Measurements from ENCODE around the gene CFAP43. TPM values are rescaled to one million over a fixed set of nuclear protein-coding genes. Genes with fewer than 3 reads are reported as not detected.

Gene CFAP43
- total and polyA plus RNA-seq, 4 donors: 0.10 to 0.27 (median 0.19) TPM; not detected in 1

- peaks cover 0 to 3% of the 10 kb centered on the region in 2 donors for H3K27me3 ChIP-seq (ENCODE audit: control insufficient read depth in 1 of 2, insufficient read depth in 2 of 2, low read length in 1 of 2)
- no peak overlapping the region for H3K27ac ChIP-seq (ENCODE audit: low read depth in 1 of 2, low read length in 2 of 2)
Measured at GRCh38 chr10:104240078-104240477, 7.9 kb upstream of the CFAP43 start.

GRCh38 chr10:104235801-104236200 lies 3.6 kb upstream of the CFAP43 start:
- Histone ChIP-seq H3K27me3 (ENCODE audit: control insufficient read depth in 1 of 2, insufficient read depth in 2 of 2, low read length in 1 of 2) (peaks cover 0 to 3% of the 10 kb centered on the region in 2 donors), H3K36me3 (ENCODE audit: control insufficient read depth in 1 of 2, insufficient read depth in 2 of 2, low read length in 1 of 2) (no peaks in the 10 kb centered on the region), H3K27ac (ENCODE audit: low read depth in 1 of 2, low read length in 2 of 2) (no peak overlapping the region), H3K4me3 (ENCODE audit: low read length in 2 of 2) (no peak overlapping the region), H3K4me1 (ENCODE audit: control insufficient read depth in 1 of 2, insufficient read depth in 2 of 2, low read length in 2 of 2) (no peaks in the 10 kb centered on the region), H3K9me3 (ENCODE audit: control insufficient read depth, low read length) (no peaks in the 10 kb centered on the region)
- intact Hi-C loops (cut with DNase I): no loop called here
- DNase-seq (no peak), ATAC-seq (ENCODE audit: low FRiP score) (no peak)
- 76 to 83% methylated on average over 3 of the region's 3 CpGs for WGBS, 2 donors

More at GRCh38 chr10:104240078-104240477, 7.9 kb upstream of the CFAP43 start:
- intact Hi-C loops (cut with DNase I): no loop called here
- Histone ChIP-seq H3K4me1 (ENCODE audit: control insufficient read depth in 1 of 2, insufficient read depth in 2 of 2, low read length in 2 of 2) (no peaks in the 10 kb centered on the region), H3K36me3 (ENCODE audit: control insufficient read depth in 1 of 2, insufficient read depth in 2 of 2, low read length in 1 of 2) (no peaks in the 10 kb centered on the region), H3K9me3 (ENCODE audit: control insufficient read depth, low read length) (no peaks in the 10 kb centered on the region), H3K4me3 (ENCODE audit: low read length in 2 of 2) (no peak overlapping the region)
- no peak for DNase-seq
- WGBS, 2 donors: 75 to 78% methylated on average over 2 of the region's 2 CpGs
- ATAC-seq (ENCODE audit: low FRiP score): no peak

DNA sequence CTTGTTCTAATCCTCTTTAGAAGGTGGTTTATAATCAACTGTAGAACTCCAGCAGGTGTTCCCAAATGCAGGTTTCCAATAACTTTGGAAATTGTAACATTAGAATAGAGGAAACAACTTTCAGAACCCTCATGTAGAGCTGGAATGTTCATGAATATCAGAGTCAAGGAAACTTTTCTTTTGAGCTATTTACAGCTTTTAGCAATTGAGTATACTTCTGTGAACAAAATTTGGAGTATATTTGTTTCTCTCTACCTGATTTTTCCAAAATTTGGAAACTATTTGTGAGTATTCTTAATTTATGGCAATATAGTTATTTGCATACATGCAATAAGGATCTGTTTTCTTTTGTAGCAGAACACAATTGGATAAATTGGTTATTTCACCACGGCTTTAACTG lies 2.8 kb upstream of the CFAP43 start:
- H3K4me1 ChIP-seq (ENCODE audit: control insufficient read depth in 1 of 2, insufficient read depth in 2 of 2, low read length in 2 of 2): no peaks in the 10 kb centered on the region
- H3K9me3 ChIP-seq (ENCODE audit: control insufficient read depth, low read length): no peaks in the 10 kb centered on the region
- H3K4me3 ChIP-seq (ENCODE audit: low read length in 2 of 2): no peak overlapping the region
- intact Hi-C loops (cut with DNase I): no loop called here
- DNase-seq: no peak
- no peaks in the 10 kb centered on the region for H3K36me3 ChIP-seq (ENCODE audit: control insufficient read depth in 1 of 2, insufficient read depth in 2 of 2, low read length in 1 of 2)
- no peak for ATAC-seq (ENCODE audit: low FRiP score)
- H3K27ac ChIP-seq (ENCODE audit: low read depth in 1 of 2, low read length in 2 of 2): no peak overlapping the region
- WGBS, 2 donors: 80 to 83% methylated on average over 1 of the region's 1 CpG
- H3K27me3 ChIP-seq (ENCODE audit: control insufficient read depth in 1 of 2, insufficient read depth in 2 of 2, low read length in 1 of 2): peaks cover 0 to 3% of the 10 kb centered on the region in 2 donors

DNA sequence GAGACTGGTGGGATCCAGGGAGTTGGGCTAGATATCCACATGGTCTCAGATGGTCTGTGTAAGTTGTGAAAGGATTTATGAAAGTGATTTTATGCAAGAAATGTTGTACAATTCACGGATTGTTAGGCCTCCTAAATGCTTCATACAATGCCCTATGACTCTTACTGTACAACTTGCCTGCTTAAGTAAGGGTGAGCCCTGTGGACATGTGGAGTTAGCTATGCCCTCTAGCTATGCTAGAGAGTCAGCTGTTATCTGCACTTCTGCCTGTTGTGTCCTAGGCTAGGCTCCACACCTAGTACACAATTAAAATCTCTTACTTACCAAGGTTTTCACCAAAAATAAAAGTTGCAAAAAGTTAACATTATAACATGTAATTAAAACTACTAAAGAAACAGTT lies 1.7 kb upstream of the CFAP43 start:
- no peaks in the 10 kb centered on the region for H3K36me3 ChIP-seq (ENCODE audit: control insufficient read depth in 1 of 2, insufficient read depth in 2 of 2, low read length in 1 of 2)
- peaks cover 0 to 3% of the 10 kb centered on the region in 2 donors for H3K27me3 ChIP-seq (ENCODE audit: control insufficient read depth in 1 of 2, insufficient read depth in 2 of 2, low read length in 1 of 2)
- H3K27ac ChIP-seq (ENCODE audit: low read depth in 1 of 2, low read length in 2 of 2): no peak overlapping the region
- H3K9me3 ChIP-seq (ENCODE audit: control insufficient read depth, low read length): no peaks in the 10 kb centered on the region
- intact Hi-C loops (cut with DNase I): no loop called here
- H3K4me1 ChIP-seq (ENCODE audit: control insufficient read depth in 1 of 2, insufficient read depth in 2 of 2, low read length in 2 of 2): no peaks in the 10 kb centered on the region
- WGBS, 2 donors: 70 to 75% methylated on average over 1 of the region's 1 CpG
- ATAC-seq (ENCODE audit: low FRiP score) (no peak), DNase-seq (no peak)
- no peak overlapping the region for H3K4me3 ChIP-seq (ENCODE audit: low read length in 2 of 2)

DNA sequence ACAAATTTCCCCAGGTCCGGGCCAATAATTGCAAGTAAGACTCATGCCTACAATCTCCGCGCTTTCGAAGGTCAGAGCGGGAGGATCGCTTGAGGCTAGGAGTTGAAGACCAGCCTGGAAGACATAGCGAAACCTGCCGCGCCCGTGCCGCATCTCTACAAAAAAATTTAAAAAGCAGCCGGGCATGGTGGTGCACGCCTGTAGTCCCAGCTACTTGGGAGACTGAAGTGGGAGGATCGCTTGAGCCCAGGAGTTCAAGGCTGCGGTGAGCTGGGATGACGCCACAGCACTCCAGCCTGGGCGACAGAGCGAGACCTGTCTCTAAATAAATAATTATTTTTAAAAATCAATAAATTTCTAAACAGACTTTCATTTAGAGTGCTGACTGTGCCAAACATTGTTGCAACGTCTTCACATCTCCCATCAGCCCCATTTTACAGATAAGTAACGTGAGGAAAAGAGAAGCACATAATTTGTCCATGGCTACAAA lies 494 bp upstream of the CFAP43 start:
- intact Hi-C loops (cut with DNase I): no loop called here
- Histone ChIP-seq H3K9me3 (ENCODE audit: control insufficient read depth, low read length) (no peaks in the 10 kb centered on the region), H3K36me3 (ENCODE audit: control insufficient read depth in 1 of 2, insufficient read depth in 2 of 2, low read length in 1 of 2) (no peaks in the 10 kb centered on the region), H3K27me3 (ENCODE audit: control insufficient read depth in 1 of 2, insufficient read depth in 2 of 2, low read length in 1 of 2) (no peaks in the 10 kb centered on the region), H3K4me1 (ENCODE audit: control insufficient read depth in 1 of 2, insufficient read depth in 2 of 2, low read length in 2 of 2) (no peaks in the 10 kb centered on the region), H3K27ac (ENCODE audit: low read depth in 1 of 2, low read length in 2 of 2) (no peak overlapping the region), H3K4me3 (ENCODE audit: low read length in 2 of 2) (peak overlapping the region in 1 of 2 donors; percentile 33)
- ATAC-seq (ENCODE audit: low FRiP score) (peak; percentile 71), DNase-seq (peak in 1 of 2 donors; percentile 49)
- WGBS, 2 donors: 16 to 18% methylated on average over 20 of the region's 20 CpGs

GRCh38 chr10:104230490-104230889 lies 1.7 kb downstream of the CFAP43 start:
- H3K27me3 ChIP-seq (ENCODE audit: control insufficient read depth in 1 of 2, insufficient read depth in 2 of 2, low read length in 1 of 2): no peaks in the 10 kb centered on the region
- no peak for DNase-seq
- intact Hi-C loops (cut with DNase I): no loop called here
- H3K9me3 ChIP-seq (ENCODE audit: control insufficient read depth, low read length): no peaks in the 10 kb centered on the region
- WGBS, 2 donors: 74 to 75% methylated on average over 4 of the region's 4 CpGs
- ATAC-seq (ENCODE audit: low FRiP score): no peak
- no peak overlapping the region for H3K4me3 ChIP-seq (ENCODE audit: low read length in 2 of 2)
- H3K4me1 ChIP-seq (ENCODE audit: control insufficient read depth in 1 of 2, insufficient read depth in 2 of 2, low read length in 2 of 2): no peaks in the 10 kb centered on the region
- no peak overlapping the region for H3K27ac ChIP-seq (ENCODE audit: low read depth in 1 of 2, low read length in 2 of 2)
- no peaks in the 10 kb centered on the region for H3K36me3 ChIP-seq (ENCODE audit: control insufficient read depth in 1 of 2, insufficient read depth in 2 of 2, low read length in 1 of 2)

GRCh38 chr10:104223304-104223703 lies 8.9 kb downstream of the CFAP43 start:
- no peak for ATAC-seq (ENCODE audit: low FRiP score)

GRCh38 chr10:104220522-104220921 lies 11.6 kb downstream of the CFAP43 start:
- H3K4me1 ChIP-seq (ENCODE audit: control insufficient read depth in 1 of 2, insufficient read depth in 2 of 2, low read length in 2 of 2): no peaks in the 10 kb centered on the region
- DNase-seq (no peak), ATAC-seq (ENCODE audit: low FRiP score) (no peak)
- H3K36me3 ChIP-seq (ENCODE audit: control insufficient read depth in 1 of 2, insufficient read depth in 2 of 2, low read length in 1 of 2): no peaks in the 10 kb centered on the region
- H3K4me3 ChIP-seq (ENCODE audit: low read length in 2 of 2): no peak overlapping the region
- H3K27me3 ChIP-seq (ENCODE audit: control insufficient read depth in 1 of 2, insufficient read depth in 2 of 2, low read length in 1 of 2): peaks cover 0 to 2% of the 10 kb centered on the region in 2 donors
- intact Hi-C loops (cut with DNase I): no loop called here
- H3K9me3 ChIP-seq (ENCODE audit: control insufficient read depth, low read length): no peaks in the 10 kb centered on the region
- 19 to 25% methylated on average over 2 of the region's 2 CpGs for WGBS, 2 donors
- H3K27ac ChIP-seq (ENCODE audit: low read depth in 1 of 2, low read length in 2 of 2): no peak overlapping the region

More at GRCh38 chr10:104223304-104223703, 8.9 kb downstream of the CFAP43 start:
- Histone ChIP-seq H3K27me3 (ENCODE audit: control insufficient read depth in 1 of 2, insufficient read depth in 2 of 2, low read length in 1 of 2) (no peaks in the 10 kb centered on the region), H3K4me3 (ENCODE audit: low read length in 2 of 2) (no peak overlapping the region), H3K9me3 (ENCODE audit: control insufficient read depth, low read length) (no peaks in the 10 kb centered on the region), H3K27ac (ENCODE audit: low read depth in 1 of 2, low read length in 2 of 2) (no peak overlapping the region), H3K36me3 (ENCODE audit: control insufficient read depth in 1 of 2, insufficient read depth in 2 of 2, low read length in 1 of 2) (no peaks in the 10 kb centered on the region), H3K4me1 (ENCODE audit: control insufficient read depth in 1 of 2, insufficient read depth in 2 of 2, low read length in 2 of 2) (no peaks in the 10 kb centered on the region)
- no peak for DNase-seq
- intact Hi-C loops (cut with DNase I): no loop called here

GRCh38 chr10:104218751-104219150 lies 13.4 kb downstream of the CFAP43 start:
- intact Hi-C loops (cut with DNase I): no loop called here
- no peak for ATAC-seq (ENCODE audit: low FRiP score)

More at GRCh38 chr10:104218751-104219150, 13.4 kb downstream of the CFAP43 start:
- H3K36me3 ChIP-seq (ENCODE audit: control insufficient read depth in 1 of 2, insufficient read depth in 2 of 2, low read length in 1 of 2): no peaks in the 10 kb centered on the region
- H3K9me3 ChIP-seq (ENCODE audit: control insufficient read depth, low read length): no peaks in the 10 kb centered on the region
- H3K4me1 ChIP-seq (ENCODE audit: control insufficient read depth in 1 of 2, insufficient read depth in 2 of 2, low read length in 2 of 2): no peaks in the 10 kb centered on the region
- H3K27ac ChIP-seq (ENCODE audit: low read depth in 1 of 2, low read length in 2 of 2): no peak overlapping the region
- peaks cover 0 to 2% of the 10 kb centered on the region in 2 donors for H3K27me3 ChIP-seq (ENCODE audit: control insufficient read depth in 1 of 2, insufficient read depth in 2 of 2, low read length in 1 of 2)
- whole genome bisulfite sequencing, 2 donors: 70 to 74% methylated on average over 7 of the region's 7 CpGs
- no peak overlapping the region for H3K4me3 ChIP-seq (ENCODE audit: low read length in 2 of 2)
- no peak for DNase-seq
